GM19452 (cell line): ENCODE measurements around the gene CASZ1.

ENCODE experiments used
- ATAC-seq: cut with Tn5 transposase; IDR thresholded peaks from one replicate; pipeline ENCODE4 v1.9.1; 2021; ENCODE audit not compliant: unreplicated experiment

Gene CASZ1

DNA sequence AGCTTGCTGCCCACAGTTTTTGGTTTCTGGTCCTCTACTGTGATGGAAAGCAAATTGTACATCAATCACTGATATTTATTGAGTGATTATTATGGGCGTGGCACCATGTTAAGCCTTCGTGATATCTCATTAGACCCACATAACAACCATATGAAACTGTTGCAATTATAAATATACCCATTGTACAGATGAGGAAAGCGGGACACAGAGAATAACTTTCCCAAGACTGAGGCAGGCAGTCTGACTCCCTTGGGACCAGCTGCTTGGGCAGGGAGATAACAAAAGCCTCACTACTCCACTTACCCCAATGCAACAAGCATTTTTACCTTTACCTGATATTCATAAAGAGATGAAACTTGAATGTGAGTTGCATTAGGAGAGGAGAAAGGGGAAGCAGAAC is 4.3 kb upstream of the CASZ1 start:
- ATAC-seq: no peak

DNA sequence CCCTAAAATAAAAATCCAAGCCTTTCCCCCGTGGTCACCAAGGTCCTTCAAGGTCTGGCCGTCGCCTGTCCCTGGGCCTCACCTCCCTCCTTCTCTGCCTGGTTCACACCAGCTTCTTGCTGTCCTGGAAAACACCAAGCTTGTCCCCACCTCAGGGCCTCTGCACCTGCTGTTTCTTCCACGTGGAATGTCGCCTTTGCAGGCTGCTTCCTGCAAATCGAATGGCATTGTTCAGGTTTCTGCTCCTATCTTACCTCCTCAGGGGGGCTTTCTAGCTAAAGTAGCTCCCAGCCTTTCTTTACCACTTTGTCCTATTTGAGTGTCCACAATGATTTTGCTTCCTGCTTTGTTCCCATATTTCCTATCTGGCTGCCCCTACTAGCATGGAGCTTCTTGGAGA is 3.3 kb upstream of the CASZ1 start:
- no peak for ATAC-seq

DNA sequence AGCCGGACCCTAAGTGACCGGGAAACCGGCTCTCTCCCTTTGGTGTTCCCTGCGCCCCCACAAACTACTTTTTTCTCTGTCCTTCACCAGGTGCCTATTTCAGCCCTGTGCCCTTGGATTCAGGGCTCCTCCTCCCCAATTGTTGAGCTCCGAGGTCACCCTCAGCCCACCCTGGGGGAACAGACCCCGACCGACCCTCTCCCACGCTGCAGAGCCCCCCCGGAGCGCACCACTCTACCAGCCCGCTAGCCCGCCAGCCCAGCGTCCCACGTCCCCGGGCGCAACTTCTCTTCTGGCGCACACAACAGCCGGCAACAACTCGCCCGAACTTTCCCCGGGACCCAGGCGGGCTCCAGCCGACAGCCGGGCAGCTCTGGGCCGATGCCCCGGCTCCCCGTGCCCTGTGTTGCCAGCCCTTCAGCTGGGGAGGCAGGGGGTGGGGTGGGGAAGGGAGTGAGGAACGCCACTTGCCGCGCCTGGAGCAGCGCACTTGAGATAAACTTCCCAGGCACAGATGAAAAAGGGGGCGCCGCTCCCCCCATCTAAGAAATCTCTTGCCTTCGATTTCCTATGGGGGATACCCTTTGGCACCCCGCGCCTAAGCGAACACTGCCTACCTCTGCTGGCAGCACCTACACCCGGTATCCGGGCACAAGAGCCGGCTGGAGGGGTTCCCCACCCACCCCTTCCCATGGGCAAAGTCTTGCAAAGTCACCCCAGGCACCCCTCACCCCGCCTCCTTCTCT is 997 bp downstream of the CASZ1 start:
- no peak for ATAC-seq

DNA sequence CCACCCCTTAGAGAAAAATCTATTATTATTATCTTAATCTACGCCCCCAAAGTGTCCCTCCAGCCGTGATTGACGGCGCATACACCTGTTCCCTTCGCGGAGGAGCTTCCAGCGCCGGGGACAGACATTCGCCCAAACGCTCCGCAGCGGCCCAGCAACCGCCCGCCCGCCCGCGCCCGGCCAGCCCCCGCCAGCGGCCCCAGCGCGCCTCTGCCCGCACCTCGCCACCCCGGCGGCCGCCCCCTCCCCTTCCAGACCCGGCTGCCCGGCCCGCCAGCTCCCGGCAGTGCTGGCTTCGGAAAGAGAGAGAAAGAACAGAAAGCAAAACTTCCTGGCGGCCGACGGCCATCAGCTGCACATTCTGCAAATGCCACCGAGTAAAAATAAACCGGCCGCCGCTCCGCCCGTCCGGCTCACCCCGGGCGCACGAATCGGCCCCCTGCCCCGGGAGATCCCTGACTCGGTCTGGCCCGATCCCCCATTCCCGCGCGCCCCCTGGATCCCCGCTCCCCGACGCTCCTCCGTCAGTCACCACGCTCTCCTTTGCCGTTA is 1.6 kb downstream of the CASZ1 start:
- no peak for ATAC-seq

DNA sequence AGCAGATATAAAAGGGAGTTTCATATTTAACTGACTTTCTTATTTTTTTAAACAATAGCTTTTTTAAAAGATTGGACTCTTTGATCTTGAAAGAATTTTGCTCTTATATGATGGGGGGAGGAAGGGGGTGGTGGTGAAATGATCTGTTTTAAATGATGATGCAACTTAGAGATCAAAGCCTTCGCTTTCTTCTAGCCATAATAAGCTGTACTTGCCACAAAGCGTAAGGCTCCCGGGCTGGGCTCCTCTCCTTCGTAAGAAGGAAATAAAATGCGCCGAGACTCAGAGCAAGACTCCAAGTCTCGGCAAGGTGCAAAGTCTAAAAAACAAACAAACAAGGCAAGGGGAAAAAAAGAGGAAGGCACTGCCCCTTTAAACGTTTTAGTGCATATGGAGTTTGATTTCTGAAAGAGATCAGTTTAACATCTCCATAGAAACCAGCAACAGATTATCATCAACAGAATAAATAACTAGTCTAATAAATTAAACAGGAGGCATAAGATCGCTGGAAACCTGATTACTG is 3.3 kb downstream of the CASZ1 start:
- no peak for ATAC-seq

DNA sequence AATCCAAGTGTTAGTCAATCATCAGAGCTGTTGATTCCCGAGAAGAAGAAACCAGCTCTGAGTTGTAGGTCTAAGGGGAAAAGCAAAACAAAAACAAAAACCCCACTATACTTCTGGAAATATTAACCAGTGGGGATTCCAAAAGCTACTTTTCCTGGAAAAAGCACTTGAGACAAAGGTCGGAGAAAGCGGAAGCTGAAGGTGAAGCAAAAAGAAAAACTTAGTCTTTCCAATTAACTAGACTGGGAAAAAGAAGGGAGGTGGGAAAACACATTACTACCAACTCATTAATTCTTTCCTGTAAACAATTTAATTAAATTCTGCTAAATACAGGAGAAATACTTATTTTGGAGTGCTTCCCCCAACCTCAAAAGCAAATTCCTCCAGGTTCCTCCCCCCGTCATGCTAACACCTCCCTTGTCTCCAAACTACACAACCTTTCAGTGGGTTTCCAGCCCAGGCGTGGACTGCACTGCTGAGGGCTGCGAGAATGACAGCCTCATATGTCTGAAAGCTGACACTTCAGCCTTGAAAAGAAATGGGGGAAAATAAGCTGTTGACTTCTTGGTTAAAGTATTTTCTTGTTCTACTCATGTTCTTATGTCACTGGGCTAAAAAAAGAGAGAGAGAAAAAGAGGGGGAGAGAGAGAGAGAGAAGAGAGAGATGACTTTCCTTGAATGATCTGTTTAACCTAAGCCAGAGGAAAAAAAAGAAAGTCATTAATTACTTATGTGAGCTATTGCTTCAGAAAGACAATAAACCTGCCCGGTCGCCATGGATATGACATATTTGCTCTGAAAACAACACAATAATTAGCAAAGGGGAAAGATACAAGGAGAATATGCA is 5.1 kb downstream of the CASZ1 start:
- no peak for ATAC-seq

DNA sequence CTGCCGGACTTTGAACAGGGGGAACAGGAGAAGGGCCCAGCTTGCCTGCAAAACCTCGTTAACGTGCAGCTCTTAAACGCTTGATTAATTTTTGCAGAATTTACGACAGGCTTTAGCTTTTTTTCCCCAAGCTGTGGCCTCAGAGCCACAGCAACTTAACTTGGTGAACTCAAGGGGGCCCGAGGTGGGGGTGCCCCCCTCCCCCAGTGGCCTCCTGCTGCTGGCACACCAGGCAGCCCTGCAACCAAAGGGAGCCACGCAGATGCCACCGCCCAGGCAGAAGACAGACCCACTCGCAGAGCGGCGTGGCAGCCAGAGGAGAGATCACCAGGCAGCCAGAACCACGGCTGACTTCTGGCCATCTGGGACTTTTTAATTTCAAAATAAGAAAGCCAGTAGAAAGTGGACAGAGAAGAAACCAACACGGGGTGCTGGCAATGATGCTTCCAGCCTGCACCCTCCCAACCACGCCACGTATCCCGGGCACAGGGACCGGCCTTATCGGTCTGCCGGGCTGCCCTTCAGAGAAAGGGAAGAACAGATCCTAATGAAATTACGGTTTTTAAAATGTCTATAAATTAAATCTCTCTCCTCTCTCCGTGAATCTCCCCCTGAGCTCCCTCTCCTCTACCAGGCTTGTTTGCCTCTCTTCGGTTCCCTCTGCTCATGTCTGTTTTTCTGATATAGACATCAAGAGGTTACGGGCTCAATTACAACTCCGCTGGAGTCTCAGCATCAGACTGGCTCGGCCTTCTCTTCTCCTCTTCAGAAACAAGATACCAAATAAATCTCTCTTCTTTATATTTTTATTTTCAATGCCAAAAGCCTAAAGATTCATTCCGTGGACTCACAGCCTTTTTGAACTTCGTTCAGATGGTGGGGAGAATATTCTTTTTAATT is 6.4 kb downstream of the CASZ1 start:
- ATAC-seq: no peak

DNA sequence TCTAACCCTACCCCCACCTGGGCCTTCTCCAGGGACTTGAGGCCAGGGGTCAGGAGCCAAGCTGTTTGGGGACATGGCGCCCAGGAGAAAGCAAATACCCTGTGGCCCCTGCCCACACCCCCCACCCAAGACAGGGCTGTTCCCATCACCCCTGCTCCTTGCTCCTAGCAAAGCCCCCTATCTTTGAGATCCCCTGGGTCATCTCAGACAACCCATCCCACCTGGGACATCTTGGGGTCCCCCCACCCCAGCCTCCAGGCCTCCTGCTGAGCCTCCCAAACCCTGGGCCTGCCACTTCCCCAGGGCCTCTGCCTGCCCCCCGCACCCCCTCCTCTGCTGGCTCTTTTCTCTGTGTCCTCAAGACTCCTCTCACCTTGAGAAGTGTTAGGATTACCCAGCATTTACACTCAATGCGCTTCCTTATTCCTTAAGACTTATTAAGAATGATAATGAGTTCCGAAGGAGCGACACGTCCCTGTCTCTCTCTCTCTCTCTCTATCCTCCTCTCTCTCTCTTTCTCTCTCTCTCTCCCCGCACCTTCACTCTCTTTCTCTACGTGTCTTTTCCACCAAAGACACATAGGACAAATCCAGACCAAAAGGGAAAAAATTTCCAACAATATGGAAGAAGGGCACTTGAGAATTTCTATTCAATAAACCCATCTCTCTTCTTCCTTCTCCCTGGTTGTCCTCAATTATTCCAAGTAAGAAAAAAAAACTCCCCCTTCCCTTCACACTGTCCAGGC is 7.2 kb downstream of the CASZ1 start:
- ATAC-seq: no peak

DNA sequence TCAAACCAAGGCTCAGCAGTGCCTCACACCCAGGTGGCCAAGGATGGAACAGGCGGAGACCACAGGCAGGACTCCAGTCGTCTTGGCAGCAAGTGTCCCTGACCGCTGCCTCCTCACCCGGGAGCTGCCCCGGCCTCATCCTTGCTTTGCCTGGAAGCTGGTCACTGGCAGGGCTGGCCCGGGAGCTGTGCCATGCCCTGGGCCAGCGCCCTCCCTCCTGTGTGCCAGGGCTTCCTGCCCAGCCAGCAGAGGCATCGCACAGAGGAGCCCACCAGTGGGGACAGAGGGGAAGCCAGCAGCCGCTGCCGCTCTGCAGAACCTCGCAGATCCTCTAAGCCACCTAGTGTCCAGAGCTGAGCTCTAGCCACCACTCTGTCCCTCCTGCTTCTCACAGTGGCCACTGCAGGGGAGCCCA is 7.8 kb downstream of the CASZ1 start:
- ATAC-seq: no peak

DNA sequence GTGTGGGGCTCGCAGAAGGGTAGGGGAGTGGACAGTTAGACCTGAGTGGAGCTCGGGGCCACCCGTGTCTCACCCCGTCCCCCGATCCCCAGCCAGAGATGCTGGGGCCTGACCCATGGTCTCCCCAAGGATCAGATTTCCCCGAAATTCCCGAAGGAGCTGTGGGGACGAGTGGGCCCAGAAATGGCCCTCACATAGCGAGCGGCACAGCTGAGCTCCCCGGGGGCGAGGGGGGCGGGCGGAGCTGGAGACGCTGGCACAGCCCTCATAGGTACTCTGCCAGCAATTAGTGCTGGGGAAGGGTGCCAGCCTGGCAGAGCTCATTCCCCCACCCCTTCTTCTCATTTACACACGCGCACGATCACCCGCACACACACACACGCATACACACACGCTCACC is 9.2 kb downstream of the CASZ1 start:
- no peak for ATAC-seq

DNA sequence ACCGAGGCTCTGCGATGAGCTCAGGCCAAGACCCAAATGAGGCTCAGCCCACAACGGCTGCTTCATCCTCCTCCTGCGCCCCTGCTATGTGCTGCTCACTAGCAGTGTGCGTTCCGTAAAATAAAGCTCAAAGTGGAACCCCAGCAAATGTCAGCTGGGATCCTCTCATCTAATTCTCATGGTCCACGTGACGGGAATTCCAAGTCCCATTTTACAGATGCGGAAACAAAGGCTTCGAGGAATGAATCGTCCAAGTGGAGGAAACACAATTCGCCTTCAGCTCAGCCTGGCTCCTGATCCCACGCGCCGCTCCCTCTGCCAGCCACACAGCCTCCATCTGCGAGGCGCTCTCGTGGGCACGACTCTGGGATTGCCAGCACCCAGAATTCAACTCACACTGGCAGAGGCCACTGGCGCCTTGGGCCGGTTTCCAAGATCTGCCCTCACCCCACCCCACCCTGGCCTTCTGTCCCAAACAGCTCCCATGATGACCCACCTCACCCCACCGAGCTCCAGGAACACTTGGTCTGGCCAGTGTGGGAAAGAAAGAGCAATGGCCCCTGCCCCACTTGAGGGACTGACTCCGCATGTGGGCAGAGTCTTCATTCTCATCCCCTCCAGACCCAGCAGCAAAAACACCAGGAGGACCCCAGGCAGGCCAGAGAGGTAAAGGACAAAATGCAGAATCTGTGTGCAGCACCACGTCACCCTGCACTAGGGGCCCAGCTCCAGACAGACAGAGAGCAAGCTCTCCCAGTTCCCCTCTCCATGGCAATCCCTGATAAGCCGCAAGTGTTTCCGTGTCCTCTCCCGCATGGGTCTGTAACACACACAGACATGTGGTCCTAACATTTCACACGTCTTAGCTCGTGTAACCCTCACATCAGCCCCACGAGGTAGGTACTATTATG is 10.5 kb downstream of the CASZ1 start:
- ATAC-seq: no peak

DNA sequence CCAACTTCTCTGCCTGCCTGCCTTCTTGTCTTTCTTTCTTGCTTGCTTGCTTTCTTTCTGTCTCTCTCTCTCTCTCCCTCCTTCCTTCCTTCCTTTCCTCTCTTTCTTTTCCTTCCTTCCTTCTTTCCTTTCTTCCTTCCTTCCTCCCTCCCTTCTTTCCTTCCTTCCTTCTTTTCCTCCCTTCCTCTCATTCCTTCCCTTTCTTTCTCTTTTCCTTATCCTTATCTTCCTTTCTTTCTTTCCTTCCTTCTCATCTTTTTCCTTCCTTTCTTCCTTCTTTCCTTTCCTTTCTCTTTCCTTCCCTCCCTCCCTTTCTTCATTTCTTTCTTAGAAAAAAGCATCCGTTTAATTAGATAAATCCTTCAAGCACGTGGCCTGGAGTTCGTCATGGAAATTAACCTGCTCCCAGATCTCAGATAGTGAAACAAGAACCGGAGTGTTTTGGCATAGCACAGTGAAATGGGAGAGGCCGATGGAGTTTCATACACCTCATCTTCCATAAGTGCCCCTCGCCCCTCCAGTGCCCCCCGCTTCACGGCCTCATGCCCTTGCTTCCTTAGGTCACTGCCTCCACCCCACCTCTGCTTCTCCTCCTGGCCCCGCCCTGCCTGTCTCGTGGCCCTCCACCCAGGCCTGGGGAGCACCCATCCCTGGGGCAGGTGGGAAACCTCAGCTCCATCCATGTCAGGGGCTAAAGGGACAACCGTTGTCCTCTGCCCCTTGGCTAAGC is 11.3 kb downstream of the CASZ1 start:
- ATAC-seq: no peak

DNA sequence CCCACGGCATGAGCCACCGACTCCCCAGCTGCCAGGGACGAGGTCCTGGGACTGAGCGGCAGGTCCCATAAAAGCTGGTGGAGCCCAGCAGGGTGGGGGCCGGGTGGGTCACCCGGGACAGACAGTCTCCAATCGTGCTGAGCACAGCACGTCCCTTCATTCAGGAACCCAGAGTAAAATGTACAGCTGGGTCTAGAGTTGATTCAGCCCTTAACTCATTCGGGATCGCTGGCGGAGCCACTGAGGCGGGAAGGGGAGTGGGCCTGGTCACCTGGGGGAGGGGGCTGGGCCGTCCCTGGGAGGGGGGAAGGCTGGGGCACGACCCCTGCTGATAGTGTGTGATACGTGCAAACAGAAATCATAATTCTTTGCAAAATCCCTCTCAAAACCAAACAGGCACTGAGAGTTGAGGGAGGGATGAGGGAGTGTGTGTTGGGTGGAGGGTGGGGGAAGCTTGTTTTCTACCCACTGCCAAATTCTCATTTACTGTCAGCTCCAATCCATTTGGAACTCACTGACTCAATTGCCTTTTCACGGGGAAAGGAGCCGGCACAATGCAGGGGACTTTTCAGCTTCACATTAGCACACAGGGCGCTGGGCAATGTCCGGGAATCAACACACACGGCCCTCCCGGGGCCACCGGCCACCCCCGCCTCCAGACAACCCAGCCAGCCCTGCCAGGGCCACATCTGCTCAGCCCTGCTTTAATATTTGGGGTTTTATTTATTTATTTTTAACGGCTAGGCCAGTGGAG is 13.8 kb downstream of the CASZ1 start:
- no peak for ATAC-seq

DNA sequence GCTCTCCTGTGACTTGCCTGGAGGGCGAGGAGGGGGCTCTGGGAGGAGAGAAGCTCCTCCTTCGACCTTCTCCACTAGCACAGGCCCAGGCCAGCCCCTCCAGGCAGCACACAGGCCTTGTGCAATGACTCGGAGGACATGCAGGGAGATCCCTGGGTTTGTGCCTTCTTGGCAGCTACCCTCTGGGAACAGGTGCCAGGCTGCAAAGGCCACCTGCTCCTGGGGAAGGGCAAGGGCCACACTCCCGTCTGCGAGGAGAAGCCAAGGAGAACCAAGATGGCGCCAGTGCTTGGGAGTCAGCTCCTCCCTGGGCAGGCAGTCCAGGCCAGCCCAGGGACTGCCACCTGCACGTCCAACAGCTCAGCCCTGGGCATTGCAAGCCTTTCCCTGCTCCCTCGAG is 15.3 kb downstream of the CASZ1 start:
- no peak for ATAC-seq

DNA sequence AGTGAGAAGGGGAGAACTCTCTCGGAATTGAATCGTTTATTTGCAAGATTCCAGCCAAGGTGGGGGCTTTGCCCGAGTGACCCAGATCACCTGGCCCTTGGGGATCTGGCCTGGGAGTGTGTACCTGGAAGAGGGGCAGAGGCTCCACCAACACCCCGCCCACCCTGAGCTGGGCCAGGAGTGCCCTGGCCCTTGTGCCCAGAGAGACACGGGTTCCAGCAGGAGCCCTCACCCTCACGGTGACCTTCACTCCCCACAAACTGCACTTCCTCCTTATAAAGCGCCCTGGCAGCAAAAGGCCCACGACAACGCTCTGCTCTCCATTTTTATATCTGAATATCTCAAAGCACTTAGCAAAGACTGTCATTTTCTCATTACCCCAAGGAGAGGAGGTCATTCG is 16.6 kb downstream of the CASZ1 start:
- no peak for ATAC-seq

DNA sequence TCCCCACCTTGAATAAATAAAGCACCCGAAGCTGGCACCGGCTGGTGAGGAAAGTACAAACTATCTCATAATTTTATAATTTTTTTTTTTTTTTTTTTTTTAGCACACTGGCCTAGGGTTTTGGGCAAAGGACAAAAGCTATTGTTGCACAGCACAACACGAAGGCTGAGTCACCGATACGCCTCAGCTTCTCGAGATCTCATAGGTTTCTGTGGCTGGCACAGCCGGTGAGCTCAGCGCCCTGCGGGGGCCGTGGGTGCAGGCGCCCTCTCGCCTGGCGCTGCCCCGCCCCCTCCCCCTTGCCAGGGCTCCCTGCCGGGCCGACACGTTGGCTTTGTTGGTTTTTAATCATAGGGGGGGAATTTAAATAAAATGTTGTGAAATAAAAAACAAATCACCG is 17.2 kb downstream of the CASZ1 start:
- no peak for ATAC-seq

DNA sequence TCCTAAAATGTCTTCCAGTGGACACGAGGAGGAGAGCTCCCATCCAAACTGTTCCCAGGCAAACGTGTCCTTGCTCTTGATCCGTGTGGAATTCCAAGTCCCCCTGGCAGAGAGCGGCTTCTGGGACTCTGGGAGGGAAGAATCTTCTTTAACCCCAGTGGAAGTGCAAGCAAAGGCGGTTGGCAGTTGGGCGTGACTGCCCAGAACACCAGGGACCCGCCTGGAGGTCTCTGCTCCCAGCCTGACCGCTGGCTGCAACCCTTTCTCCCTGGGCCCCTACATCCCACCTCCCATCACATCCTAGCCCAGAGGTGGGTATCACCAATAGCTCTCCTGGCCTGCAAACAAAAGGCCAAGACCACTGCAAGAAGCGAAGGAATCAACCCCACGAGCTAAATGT is 17.8 kb downstream of the CASZ1 start:
- no peak for ATAC-seq
